GM21619 (cell line): ENCODE results near the gene NXF1.

Experiments
- ATAC-seq: cut with Tn5 transposase; IDR thresholded peaks from one replicate; pipeline ENCODE4 v1.9.1; 2021; ENCODE audit not compliant: unreplicated experiment

Gene NXF1

DNA sequence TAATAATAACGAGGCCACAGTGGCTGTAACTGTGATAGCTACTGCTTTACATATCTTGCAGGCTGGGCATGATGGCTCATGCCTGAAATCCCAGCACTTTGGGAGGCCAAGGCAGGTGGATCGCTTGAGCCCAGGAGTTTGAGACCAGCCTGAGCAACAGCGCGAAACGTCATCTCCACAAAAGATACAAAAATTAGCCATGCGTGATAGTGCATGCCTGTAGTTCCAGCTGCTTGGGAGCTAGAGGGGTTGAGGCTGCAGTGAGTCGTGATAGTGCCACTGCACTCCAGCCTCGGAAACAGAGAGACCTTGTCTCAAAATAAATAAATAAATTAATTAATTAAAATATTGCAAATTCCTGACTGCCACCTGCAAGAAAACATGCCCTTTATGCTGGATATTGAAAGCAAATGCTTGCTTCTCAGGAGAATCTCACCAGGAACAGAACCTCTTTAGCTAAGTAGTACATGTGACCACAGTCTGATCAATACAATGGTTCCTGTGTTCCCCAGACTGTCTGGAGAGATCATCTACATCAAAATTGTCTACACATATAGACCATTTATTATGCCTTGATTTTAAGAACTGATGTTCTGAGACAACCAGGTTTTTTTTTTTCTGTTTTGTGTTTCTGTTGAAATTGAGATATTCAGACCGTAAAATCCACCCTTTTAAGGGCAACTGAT is 57.6 kb downstream of the NXF1 start:
- ATAC-seq = no peak
